GM20431 (cell line): ENCODE measurements around the gene KATNA1.

Experiments used
- in situ Hi-C: fragments of 300-500 bp; cut with MseI, MboI; formaldehyde crosslinking; loops from one replicate; pipeline ENCODE4 v1.15.0; 2020; ENCODE audit warnings: low sequenced_read_pairs; ENCODE audit not compliant: unreplicated experiment

Gene KATNA1

DNA sequence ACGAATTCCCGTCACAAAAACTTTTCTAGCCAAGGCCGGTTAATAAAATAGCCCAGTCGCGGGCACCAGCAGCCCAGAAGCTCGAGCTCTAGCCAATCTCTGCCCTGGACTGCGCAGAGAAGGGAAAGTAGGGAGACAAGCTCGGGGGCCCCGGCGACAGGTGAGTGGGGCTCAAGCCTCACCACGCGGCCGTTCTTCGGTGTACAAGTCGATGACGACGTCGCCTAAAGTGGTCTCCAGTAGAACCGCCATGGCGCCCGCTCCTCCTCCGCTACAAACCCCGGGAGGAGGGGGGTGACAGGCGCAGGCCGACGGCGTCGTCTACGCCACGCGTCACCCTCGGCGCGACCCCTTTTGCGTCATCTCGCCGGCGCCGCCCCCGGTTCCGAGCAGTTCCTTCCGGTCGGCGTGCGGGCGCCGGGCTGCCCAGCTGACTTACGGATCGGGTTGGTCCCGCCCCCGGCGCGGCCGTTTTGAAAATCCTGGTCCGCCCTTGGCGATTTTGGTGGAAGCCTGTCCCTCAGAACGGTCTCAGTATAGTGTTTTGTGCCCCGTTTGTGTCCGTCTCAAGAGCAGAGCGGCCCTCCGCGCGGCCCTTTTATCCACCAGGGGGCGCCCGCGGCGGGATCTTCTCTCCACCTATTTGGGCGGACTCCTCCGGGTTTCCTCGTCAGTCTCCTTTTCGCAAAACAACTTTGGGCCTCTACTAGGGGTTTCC is 102.6 kb downstream of the KATNA1 start, which contains the start of gene PPIL4:
Gene PPIL4 (minus strand): TSS at position 290 of the 718 bp plus-strand sequence. CDS start 38 bp downstream, at position 252.
- in situ Hi-C loops, result no loop called here

DNA sequence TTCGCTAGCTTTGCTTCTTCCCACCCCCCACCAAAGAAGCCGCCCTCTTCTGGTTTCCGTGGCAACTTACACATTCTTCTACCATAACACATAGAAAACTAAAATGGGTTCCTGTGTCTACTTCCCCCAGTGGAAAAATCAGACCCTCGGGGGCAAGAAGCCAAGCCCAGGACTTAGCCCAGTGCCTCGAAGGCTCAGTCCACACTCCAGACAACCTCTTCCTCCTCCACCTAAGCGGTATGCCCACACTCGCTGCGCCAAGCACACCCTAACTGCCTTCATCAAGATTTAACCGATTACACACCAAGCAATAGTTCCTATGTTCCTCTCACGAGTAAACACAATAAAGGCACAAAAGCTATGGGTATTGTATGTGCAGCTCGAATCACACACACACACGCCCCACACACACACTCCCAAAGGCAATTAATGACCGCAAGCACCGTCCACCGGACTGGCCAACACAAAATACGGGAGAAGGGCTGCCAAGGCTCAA is 103.2 kb downstream of the KATNA1 start:
- in situ Hi-C loops, result no loop called here
